GM18507 (cell line): ENCODE results near the gene OR1S1.
"Not testable (repeated sequence)": the region's sequence is repeated elsewhere in the genome, so short reads cannot be mapped to it uniquely, and the experiment has no call there.

Source experiments
- DNase-seq: peaks from one replicate; pipeline ENCODE4 v3.0.0; 2011; ENCODE audit warnings: low read depth; ENCODE audit not compliant: insufficient read length; ENCODE audit errors: extremely low spot score
- FAIRE-seq: peaks from 2 replicates; lab custom pipeline; 2011; peaks lifted over from hg19 to GRCh38; lab: Jason Lieb, UNC

The OR1S1 gene

GRCh38 chr11:58212420-58212819 lies at the start of gene OR1S1:
TSS of gene OR1S1 (plus strand) at chr11:58212720.
- DNase-seq, FAIRE-seq: not testable (repeated sequence)

- FAIRE-seq (no peak), DNase-seq (no peak)
These were observed 48.1 kb upstream of the OR1S1 start for GRCh38 chr11:58164389-58164788.

- no peak for FAIRE-seq
- DNase-seq, result no peak
These were observed 47.5 kb upstream of the OR1S1 start for GRCh38 chr11:58164990-58165389.

GRCh38 chr11:58165504-58166106 lies 46.9 kb upstream of the OR1S1 start:
- FAIRE-seq (no peak), DNase-seq (no peak)

GRCh38 chr11:58177409-58178054 lies 35.0 kb upstream of the OR1S1 start:
- DNase-seq (no peak), FAIRE-seq (no peak)

- FAIRE-seq (no peak), DNase-seq (no peak)
These were observed 34.1 kb upstream of the OR1S1 start for GRCh38 chr11:58178444-58178843.

GRCh38 chr11:58179648-58180047 lies 32.9 kb upstream of the OR1S1 start:
- DNase-seq (no peak), FAIRE-seq (no peak)

- FAIRE-seq (no peak), DNase-seq (no peak)
These were observed 25.6 kb upstream of the OR1S1 start for GRCh38 chr11:58186938-58187337.

- FAIRE-seq (no peak), DNase-seq (no peak)
These were observed 23.8 kb upstream of the OR1S1 start, which contains the start of gene OR9Q2 for GRCh38 chr11:58188770-58189169. TSS of gene OR9Q2 (plus strand) at chr11:58189070. CDS start at chr11:58190491, 1,421 bp downstream.

- FAIRE-seq, result no peak
- no peak for DNase-seq
These were observed 20.3 kb upstream of the OR1S1 start for GRCh38 chr11:58192229-58192628.

- DNase-seq, result no peak
- FAIRE-seq, result no peak
These were observed 19.1 kb upstream of the OR1S1 start for GRCh38 chr11:58193391-58193790.

GRCh38 chr11:58195939-58196338 lies 16.6 kb upstream of the OR1S1 start:
- DNase-seq, result no peak
- FAIRE-seq, result no peak

- no peak for FAIRE-seq
- DNase-seq, result no peak
These were observed 13.2 kb upstream of the OR1S1 start for GRCh38 chr11:58199271-58199670.

GRCh38 chr11:58204042-58204441 lies 8.5 kb upstream of the OR1S1 start, which contains the start of gene OR1S2:
TSS of gene OR1S2 (minus strand) at chr11:58204142. CDS start at chr11:58204142, 0 bp downstream.
- FAIRE-seq (no peak), DNase-seq (no peak)

- DNase-seq, result no peak
- FAIRE-seq, result no peak
These were observed 4.0 kb downstream of the OR1S1 start for GRCh38 chr11:58216476-58216875.

- FAIRE-seq, result no peak
- no peak for DNase-seq
These were observed 10.2 kb downstream of the OR1S1 start for GRCh38 chr11:58222721-58223120.

GRCh38 chr11:58227956-58228615 lies 15.6 kb downstream of the OR1S1 start:
- no peak for FAIRE-seq
- no peak for DNase-seq

- FAIRE-seq (no peak), DNase-seq (no peak)
These were observed 31.4 kb downstream of the OR1S1 start for GRCh38 chr11:58243954-58244353.

- DNase-seq, result no peak
- FAIRE-seq, result no peak
These were observed 42.4 kb downstream of the OR1S1 start for GRCh38 chr11:58254936-58255335.

GRCh38 chr11:58259983-58260382 lies 47.5 kb downstream of the OR1S1 start:
- DNase-seq, result no peak
- no peak for FAIRE-seq
